Inflammatory macrophage (primary cell): Measurements from ENCODE around the gene FMNL2.
"Not testable (repeated sequence)": the region's sequence is repeated elsewhere in the genome, so short reads cannot be mapped to it uniquely, and the experiment has no call there.

Experiments
- DNase-seq, 2 donors: peaks; one replicate each; pipeline ENCODE4 v3.0.0-alpha.2; 2020 to 2022

FMNL2 gene

DNA sequence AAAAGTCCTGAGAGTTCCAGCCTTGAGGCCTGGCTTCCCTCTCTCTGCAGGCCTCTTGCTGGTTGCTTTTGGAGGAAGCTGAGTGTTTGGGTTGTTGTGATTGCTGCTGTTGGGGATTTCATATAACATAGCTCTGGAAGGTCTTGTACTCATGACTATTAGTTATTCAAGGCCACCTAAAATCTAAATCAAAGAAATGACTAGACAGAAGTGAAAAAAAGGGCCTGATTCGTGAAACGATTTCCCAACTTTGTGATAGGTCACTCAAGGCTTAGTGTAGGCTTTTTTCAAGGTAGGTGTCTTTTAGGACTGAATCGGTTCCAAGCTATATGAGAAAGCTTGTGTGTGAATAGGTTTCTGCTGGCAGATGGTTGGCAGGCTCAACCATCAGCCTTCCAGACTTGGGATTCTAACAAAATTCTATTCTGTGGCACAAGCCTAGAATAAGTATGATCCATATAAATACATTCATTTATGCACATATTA, 164.4 kb downstream of the FMNL2 start:
- DNase-seq: peak; percentile 22 to 34

DNA sequence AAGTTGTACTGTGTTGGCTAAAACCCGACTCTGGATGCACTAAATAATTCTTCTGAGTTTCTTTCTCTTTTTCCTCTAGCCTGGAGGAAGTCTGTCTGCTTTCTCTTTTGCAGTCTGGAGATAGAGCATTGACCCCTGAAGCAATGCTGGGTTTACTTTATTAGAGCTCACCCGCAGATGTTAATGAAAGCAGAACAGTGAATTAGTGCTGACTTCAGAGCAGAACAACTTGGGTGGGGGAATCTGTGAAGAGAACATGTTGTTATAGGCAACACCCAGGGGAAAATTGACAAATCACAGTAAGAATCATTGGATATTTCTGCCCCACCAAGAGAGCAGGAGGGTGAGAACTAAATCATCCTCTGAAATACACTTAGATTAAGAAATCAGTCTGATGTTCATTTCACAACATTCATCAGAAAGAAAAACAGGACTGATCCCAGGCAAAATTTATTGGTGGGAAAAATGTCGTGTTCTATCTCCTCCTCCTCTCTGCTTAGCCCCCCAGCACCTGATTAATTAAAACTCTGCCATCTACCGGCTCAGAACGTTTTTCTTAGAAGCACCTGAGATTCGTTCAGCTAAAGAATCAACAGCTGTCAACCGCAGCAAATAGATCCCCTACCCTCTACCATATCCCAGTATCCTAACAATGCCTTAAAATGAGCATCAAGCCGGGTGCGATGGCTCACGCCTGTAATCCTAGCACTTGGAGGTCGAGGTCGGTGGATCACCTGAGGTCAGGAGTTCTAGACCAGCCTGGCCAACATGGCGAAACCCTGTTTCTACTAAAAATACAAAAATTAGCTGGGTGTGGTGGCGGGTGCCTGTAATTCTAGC, 165.1 kb downstream of the FMNL2 start:
- peak; percentile 60 to 79 for DNase-seq

DNA sequence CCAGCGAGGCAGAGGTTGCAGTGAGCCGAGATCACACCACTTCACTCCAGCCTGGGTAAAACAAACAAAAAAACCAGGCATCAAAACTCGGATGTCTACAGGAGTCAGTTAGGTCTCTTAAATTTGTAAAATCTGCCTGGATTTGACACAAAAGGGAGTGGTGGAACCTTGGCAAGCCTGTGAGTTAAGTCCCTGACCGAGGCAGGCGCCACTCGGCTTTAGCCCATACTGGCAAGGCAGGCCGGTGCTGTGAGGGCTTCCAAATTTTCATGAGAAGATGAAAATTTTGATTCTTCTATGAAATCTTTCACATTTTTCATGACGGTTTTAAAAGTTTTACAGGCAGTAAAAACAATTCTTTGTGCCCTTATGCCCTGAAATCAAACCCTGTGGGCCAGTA, 165.8 kb downstream of the FMNL2 start:
- no peak for DNase-seq

DNA sequence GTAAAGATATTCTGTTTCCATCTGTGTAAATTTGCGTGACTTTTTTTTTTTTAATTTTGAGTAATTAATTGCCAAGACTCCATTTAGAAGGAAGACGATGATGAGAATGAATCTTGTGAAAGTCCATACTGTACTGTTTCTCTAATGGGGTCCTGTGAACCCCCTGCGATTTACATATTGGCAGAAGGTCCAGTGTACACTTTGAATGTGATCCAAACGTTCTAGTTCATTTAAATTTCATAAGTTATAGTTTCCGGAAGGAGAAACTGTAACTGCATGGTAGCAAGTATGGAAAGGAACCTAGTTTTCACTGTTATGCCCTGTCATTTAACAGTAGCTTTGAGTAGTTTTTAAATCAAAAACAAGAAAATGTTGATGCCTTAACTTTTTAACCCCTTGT, 166.7 kb downstream of the FMNL2 start:
- no peak for DNase-seq

DNA sequence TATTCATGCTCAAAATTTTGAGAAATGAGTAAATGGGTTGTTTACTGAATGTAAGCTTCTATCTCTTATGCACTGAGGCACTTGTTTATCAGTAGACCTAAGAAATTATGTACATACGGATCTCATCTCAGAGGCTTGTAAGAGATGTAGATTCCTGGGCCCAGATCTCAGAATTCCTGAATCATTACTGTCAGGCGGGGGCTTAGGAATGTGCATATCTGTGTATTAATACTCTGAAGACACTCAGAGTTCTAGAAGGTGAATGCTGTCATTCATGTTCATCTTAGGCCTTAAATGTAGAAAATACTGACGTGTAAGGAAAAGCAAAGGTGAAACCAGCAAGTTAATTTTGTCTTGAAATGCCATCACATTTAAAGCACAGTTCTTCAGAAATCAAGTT, 169.6 kb downstream of the FMNL2 start:
- no peak for DNase-seq

DNA sequence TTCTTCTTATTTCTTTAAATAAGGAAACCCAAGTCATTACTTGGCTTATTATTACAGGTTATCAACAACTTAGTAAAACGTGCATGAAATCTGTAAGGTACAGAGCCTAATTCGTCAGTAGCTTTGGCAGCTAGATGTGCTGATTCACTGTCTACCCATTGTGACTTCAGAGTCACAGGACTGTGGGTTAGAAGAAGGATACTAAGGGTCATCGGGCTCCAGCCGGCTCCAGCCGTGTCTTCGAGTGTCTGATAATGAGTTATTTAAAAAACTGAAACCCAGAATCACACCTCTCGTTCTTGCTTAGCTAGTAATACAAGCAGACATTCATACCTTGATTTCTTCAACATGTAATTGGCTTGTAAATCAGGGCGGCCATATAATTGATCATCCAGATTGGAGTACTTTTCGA, 170.5 kb downstream of the FMNL2 start:
- DNase-seq: peak; percentile 78 to 85

DNA sequence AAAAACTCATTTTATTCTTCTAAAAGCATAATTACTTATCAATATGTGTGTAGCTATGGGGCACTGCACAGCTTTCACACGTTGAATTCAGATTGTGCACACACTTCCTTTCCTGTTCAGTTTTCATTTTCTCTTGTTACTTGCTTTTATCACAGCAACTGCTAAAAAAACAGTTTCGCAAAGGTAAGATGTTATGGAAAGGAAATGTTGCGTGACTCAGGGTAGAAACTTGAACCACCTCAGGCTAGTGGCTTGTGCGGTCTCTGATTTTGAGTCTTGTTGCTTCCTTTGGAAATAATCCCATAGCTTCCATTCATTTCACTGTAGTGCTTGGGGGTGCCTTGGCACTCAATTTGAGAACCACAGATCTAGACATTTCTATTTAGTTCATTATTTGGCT, 171.9 kb downstream of the FMNL2 start:
- no peak for DNase-seq

DNA sequence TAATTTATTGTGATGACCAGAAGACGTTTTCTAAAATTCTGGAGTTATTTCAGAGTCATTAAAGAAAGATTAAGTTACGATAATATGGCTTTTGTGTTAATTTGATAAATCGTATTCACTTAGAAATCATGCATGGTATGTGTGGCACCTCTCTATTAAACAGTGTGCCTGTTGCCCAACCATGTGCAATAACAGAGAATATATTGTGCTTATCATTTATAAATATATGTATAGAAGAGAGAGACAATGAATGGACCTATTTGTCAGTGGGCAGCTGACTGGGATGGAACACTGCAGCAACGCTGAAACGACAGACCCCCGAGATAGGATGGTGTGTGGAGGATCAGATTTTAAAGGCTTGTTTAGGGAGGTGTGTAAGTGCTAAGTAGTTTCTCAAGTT, 172.9 kb downstream of the FMNL2 start:
- no peak for DNase-seq

DNA sequence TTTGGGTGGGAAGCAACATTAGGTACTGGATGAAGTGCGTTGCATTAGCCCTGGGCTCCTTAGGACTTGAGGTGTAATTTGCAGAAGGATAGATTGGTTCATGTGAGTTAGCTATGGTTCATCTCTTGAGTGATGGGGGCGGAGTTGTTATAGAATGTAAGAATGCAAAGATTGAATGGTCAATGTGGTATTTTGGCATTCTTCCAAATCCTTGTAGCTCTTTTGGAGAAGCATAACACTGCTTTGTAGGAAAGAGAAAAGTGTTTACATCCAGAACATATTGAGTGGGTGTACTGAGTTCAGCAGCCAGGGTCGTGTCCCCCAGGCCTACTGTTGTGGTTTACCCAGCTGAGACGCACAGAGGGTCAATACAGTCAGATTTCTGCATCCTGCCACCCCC, 173.5 kb downstream of the FMNL2 start:
- DNase-seq: no peak

DNA sequence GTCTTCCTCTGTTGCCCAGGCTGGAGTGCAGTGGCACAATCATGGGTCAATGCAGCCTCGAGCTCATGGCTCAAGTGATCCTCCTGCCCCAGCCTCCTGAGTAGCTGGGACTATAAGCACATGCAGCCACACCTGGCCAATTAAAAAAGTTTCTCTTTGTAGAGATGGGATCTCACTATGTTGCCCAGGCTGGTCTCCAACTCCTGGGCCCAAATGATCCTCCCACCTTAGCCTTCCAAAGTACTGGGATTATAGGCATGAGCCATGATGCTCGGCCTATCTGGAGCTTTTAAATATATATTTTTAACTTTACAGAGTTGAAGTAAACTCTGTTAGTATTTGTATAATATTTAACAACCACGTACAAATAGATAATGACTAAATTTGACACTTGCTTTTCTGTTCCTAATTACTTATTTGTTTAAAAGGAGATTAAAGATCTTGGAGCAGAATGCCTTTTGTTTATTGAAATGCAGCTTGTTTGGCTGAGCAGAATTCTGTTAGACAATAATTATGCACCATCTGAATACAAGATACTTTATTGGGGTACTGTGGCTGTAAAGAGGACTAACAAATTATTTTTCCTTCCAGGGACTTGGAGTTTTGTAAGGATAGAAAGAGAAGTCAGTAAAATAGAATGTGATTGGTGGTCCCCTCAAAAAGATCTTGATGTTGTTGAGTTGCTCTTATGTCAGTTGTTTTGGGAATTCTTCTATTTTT, 175.0 kb downstream of the FMNL2 start:
- DNase-seq: no peak

DNA sequence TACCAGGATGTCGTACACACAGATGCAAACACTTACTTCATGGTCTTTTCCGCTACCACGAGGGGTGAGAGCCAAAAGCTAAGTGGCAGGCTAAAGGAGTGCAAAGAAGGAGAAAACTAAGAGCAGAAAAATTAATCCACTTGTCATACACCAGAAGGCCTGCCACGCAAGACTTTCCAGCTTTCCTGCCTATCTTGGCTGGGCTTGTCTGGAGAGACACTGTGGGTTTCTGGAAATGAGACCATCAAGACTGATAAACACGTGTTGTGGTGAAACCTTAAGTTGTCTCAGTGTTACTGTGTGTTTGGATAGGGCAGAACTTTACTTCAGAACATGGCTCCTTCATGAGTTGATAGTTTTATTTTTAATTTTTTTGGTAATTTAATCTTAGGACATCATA, 175.6 kb downstream of the FMNL2 start:
- DNase-seq: no peak

DNA sequence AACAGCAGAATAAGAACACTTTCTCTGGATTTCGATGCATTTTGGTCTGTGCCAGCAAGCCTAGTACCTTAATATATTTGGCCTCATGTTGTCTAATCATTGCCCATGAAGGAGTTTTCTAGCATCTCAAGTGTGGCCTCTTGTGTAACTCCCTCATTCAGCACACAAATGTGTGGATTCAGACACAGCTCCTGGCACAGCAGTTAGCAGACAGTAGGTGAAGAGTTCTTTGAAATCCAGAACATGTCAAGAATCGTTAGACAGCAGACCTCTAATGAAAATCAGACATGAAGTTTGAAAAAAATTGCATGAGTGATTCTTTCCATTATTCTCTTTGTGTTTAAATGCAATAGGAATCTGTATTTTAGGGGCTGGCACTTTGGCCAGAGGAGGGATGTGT, 177.0 kb downstream of the FMNL2 start:
- no peak for DNase-seq

DNA sequence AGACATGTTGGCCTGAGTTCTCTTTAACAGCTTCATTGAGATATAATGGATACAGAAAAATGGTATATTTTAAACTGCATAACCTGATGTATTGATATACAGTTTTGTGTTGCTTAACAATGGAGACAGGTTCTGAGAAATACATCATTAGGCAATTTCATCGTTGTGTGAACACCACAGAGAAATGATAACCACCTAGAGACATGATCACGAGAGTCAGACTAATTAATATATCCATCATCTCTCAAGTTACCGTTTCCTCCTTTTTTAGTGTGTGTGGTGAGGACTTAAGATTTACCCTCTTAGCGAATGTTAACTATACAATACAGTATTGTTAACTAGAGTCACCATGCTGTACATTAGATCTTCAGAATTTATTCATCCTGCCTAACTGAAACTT, 178.1 kb downstream of the FMNL2 start:
- DNase-seq: no peak

DNA sequence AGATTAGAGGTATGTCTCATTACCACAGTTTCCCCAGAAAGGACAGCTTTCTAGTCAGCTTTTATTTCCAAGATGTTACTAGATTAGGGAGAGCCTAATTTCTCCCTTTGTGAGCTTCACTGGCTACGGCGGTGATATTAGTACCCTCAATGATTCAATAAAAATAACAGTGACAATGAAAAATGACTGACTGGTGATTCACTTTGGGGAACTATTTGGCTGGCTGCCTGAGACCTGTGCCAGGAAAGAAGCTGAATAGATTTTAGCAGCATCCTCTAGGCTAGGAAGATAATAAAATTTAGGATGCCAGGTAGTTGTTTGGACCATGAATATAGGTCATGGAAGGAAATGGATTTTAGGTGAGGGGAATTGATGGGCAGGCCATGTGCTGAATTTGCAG, 178.7 kb downstream of the FMNL2 start:
- DNase-seq: no peak

DNA sequence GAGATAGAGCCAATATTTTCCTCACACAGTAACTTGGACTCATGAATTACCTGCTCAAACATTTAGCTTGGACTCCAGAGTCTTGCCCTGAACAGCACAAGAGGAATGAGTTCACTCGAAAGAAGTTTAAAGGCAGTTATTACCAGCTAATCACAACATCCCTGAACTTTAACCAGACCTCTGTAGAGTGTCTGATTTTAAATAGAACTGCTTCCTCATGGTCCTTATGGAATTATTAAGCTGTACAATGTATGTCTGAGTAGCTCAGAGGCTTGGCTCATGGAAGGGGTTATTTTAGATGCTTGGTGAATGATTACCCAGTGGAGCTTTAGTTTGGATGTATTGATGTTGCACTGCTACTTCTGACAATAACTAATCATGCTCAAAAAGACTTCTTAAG, 183.1 kb downstream of the FMNL2 start:
- DNase-seq: no peak

DNA sequence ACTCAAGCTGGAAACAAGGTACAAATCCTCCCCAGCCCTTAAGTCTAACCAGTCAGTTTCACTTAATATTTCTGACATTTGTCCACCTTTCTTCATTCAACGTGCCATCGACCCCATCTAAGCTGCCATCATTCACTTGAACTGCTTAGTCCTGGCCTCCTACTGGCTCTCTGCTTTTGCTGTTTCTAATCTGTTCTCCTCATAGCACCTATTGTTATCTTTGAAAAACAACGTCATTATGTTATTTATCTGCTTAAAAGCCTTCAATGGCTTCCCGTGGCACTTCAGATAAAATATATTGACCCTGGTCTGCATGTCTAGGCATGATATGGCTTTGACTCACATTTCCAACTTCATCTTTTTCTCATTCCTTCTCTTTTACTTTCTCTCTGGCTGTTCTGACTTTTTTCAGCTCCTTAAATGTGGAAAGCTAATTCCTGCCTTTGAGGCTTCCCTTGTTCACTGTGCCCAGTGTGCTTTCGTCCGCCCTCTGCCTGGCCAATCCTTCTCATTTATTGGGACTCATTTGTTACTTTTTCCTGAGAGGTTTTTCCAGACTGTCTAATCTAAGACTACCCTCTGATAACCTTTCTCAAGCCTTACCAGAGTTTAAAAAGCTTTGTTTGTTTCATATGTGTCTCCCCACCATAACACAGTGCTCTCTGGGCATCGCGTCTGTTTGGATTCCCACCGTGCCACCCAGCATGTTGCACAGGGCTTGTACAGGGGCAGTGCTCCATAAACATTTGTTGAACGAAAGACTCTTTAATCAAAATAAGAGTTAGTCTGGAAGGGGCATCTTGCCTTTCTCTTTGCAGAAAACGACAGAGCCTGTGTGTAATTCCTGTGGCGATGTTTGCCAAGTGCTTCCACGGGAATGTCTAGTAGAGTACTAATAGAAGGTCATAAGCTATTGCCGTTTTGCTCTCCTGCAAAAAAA, 183.9 kb downstream of the FMNL2 start:
- no peak for DNase-seq

DNA sequence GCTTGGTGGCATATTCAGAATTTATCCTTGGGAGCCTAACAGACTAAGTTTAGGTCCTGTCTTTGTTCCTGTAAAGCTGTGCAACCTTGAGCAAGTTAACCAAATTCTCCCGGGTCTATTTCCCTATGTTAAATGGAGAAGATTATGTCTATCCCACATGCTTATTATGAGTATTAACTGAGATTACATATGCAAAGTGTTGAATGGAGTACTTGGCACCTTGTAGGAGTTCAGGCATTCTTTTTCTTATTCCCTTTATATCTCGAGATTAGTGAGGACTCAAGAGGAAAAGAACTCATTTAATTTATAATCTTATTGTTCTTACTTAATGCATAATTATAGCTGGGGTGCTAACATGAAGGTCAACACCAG, 184.6 kb downstream of the FMNL2 start:
- DNase-seq: no peak

DNA sequence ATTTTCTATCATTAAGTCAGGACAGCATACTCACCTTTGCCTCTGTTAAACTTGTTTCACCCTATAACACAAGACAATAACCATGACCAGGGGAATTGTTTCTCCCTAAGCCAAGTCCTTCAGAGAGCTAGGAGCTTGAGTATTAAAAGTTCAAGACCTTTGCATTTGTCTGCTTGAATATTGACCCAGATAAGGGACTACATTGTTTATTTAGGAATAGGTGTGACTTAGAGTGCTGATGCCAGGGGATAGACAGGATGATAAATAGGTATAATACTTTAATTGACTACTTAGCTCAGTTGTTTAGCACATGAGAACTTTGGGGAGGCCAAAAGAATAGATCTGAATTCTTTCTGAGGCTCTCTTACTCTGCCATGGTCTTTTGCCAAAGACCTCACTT, 185.8 kb downstream of the FMNL2 start:
- no peak for DNase-seq

DNA sequence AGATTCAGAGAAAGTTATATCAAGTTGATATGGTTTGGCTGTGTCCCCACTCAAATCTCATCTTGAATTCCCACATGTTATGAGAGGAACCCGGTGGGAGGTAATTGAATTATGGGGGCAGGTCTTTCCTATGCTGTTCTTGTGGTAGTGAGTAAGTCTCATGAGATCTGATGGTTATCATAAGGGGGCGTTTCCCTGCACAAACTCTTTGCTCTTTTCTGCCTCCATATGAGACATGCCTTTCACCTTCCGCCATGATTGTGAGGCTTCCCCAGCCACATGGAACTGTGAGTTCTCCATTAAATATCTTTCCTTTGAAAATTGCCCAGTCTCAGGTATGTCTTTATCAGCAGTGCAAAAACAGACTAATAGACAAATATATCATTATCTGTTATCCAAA, 187.5 kb downstream of the FMNL2 start:
- not testable (repeated sequence) for DNase-seq

DNA sequence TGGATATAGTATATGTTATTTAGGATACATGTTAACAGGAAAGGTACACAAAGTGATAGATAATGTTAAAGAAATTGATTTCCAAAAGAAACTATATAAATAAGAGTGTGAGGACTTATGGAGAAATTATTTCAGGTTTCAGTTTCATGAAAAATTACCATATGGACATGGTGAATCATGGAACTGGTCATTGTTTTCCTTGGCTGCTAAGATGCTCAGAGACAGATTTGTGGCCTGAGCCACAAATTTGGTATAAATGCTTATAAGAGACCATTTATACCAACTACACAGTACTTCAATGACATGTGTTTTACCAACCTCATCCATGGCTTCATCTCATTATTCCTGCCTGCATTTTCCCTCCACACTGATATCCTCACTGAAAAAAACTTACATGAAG, 188.1 kb downstream of the FMNL2 start:
- DNase-seq: no peak

DNA sequence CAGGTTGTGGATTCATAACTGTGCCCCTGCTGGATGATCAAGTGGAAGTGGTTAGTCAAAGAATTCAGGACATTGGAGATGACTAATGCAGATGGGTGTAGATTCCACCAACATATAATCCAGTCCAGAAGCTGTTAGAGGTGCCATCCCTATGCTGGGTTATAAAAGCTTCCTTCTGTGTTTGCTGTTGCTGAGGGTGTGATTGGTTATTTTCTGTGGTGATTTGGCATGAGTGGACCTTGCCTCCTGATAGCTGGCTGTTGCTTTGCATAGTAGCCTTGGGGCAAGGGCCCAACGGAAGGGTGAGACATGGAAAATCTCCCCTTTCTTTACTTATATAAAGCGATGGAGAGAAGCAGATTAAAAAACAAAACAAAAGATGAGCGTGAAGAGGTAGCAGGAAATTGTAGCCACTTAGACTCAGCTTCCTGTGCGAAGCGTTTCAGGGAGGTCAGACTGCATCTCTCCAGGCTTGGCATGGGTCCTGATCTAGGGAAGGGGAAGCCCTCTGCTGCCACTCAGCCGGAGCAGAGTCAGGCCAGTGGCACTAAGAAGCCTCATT, 190.4 kb downstream of the FMNL2 start:
- DNase-seq: no peak

DNA sequence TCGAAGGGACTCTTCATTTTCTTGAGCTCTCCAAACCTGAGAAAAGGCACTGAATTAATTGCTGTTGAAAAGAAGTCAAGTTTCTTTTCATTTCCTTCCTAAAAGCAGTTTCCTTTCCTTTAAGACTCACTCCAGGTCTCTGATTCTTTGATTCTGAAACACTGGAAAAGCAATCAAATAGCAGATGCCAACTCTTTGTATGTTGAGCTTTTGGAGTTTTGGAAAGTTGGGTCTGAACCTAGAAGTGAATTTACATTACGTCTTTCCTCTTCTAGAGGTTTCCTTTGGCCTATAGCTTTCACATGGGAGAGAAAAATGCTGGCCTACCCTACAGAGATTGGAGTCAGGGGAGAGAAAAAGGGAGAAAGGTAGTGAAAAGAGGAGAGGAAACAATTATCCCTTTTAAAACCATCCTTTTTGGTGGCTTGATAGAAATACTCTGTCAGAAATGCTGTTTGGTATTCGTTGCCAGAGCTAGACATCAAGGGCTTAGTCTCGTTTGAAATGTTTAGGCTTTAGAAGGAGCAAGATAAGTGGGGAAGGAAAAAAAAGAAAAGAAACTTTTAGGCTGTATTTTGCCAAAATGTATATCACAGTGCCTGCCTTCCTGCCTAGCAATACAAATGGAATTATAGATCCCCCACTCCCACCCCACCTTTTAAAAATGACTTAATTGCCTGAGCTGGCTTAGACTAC, 194.6 kb downstream of the FMNL2 start:
- DNase-seq: no peak
